DOHH2 (cell line): ENCODE results near the gene NOL4L.

Experiments
- H3F3A ChIP-seq: fragments of 200-600 bp; sonication (generic), shearing (Covaris generic); 2 replicates; pipeline ENCODE4 v1.6.0; 2016; ENCODE audit warnings: antibody characterized with exemption, mild to moderate bottlenecking; ENCODE audit not compliant: control insufficient read depth, insufficient read depth
- H3K27ac ChIP-seq: fragments of 200-600 bp; sonication (generic); 2 replicates; pipeline ENCODE4 v1.5.1; 2014; ENCODE audit warnings: low read depth, mild to moderate bottlenecking, low read length, moderate library complexity
- H3K27me3 ChIP-seq: fragments of 200-600 bp; sonication (generic); 2 replicates; pipeline ENCODE4 v1.6.1; 2014; ENCODE audit warnings: mild to moderate bottlenecking, low read length, mixed read lengths; ENCODE audit not compliant: control insufficient read depth
- H3K36me3 ChIP-seq: fragments of 200-600 bp; sonication (generic); 2 replicates; pipeline ENCODE4 v1.6.1; 2014; ENCODE audit warnings: mild to moderate bottlenecking, low read length, moderate library complexity, mixed read lengths; ENCODE audit not compliant: control insufficient read depth
- H3K4me1 ChIP-seq: fragments of 200-600 bp; sonication (generic); 2 replicates; pipeline ENCODE4 v1.6.1; 2014; ENCODE audit warnings: mild to moderate bottlenecking, low read length, mixed read lengths; ENCODE audit not compliant: control insufficient read depth
- H3K4me2 ChIP-seq: fragments of 200-600 bp; sonication (generic); 2 replicates; pipeline ENCODE4 v1.6.0; 2014; ENCODE audit warnings: mild to moderate bottlenecking, low read length, moderate library complexity
- H3K4me3 ChIP-seq: fragments of 200-600 bp; sonication (generic); 2 replicates; pipeline ENCODE4 v1.5.1; 2014; ENCODE audit warnings: mild to moderate bottlenecking, low read length, mixed read lengths
- H3K79me2 ChIP-seq: fragments of 200-600 bp; sonication (generic); 2 replicates; pipeline ENCODE4 v1.6.1; 2014; ENCODE audit warnings: mild to moderate bottlenecking, low read length, mixed read lengths; ENCODE audit not compliant: control insufficient read depth
- H3K9me2 ChIP-seq: fragments of 200-600 bp; sonication (generic); replicated peaks from 2 replicates; pipeline ENCODE4 v1.6.1; 2014; ENCODE audit warnings: mild to moderate bottlenecking, low read length, mixed read lengths; ENCODE audit not compliant: control insufficient read depth
- H3K9me3 ChIP-seq: fragments of 200-600 bp; sonication (generic); 2 replicates; pipeline ENCODE4 v1.6.1; 2014; ENCODE audit warnings: antibody characterized with exemption, low read length, mixed read lengths; ENCODE audit not compliant: control insufficient read depth, insufficient read depth
- H4K20me1 ChIP-seq: fragments of 200-600 bp; sonication (generic); 2 replicates; pipeline ENCODE4 v1.6.0; 2014; ENCODE audit warnings: low read depth, mild to moderate bottlenecking, antibody characterized with exemption, low read length, moderate library complexity; ENCODE audit not compliant: control insufficient read depth, insufficient read depth
- CTCF ChIP-seq: fragments of 200-600 bp; sonication (generic); IDR thresholded peaks from one replicate; pipeline ENCODE4 v1.5.1; 2014; ENCODE audit warnings: antibody characterized with exemption, mild to moderate bottlenecking, low read depth, low read length; ENCODE audit not compliant: poor library complexity, severe bottlenecking
- EZH2phosphoT487 ChIP-seq: fragments of 200-600 bp; sonication (generic); IDR thresholded peaks from 2 replicates; pipeline ENCODE4 v1.6.1; 2017; ENCODE audit warnings: borderline replicate concordance, mild to moderate bottlenecking, antibody characterized with exemption, low read length, moderate library complexity, mixed read lengths

Gene NOL4L

GRCh38 chr20:32454164-32455145 is 130.7 kb downstream of the NOL4L start:
- Histone ChIP-seq H3K27me3 (no peaks in the 10 kb centered on the region), H3K4me1 (peaks cover 21% of the 10 kb centered on the region), H3F3A (no peaks in the 10 kb centered on the region), H3K36me3 (no peaks in the 10 kb centered on the region), H3K79me2 (no peaks in the 10 kb centered on the region), H3K27ac (no peak overlapping the region), H3K9me3 (no peaks in the 10 kb centered on the region), H3K4me3 (no peak overlapping the region), H3K4me2 (no peak overlapping the region), H4K20me1 (no peaks in the 10 kb centered on the region), H3K9me2 (no peaks in the 10 kb centered on the region)
- TF ChIP-seq CTCF (no peak), EZH2phosphoT487 (no peak)

GRCh38 chr20:32453467-32454163 is 131.5 kb downstream of the NOL4L start:
- TF ChIP-seq CTCF (no peak), EZH2phosphoT487 (no peak)
- no peaks in the 10 kb centered on the region for H4K20me1 ChIP-seq
- H3K27ac ChIP-seq: no peak overlapping the region
- H3K4me2 ChIP-seq: no peak overlapping the region
- no peaks in the 10 kb centered on the region; the same call in 1 of the 2 replicates for H3F3A ChIP-seq
- H3K79me2 ChIP-seq: no peaks in the 10 kb centered on the region
- no peaks in the 10 kb centered on the region for H3K9me2 ChIP-seq
- H3K27me3 ChIP-seq: no peaks in the 10 kb centered on the region
- H3K4me1 ChIP-seq: peaks cover 22% of the 10 kb centered on the region
- H3K36me3 ChIP-seq: no peaks in the 10 kb centered on the region
- H3K4me3 ChIP-seq: no peak overlapping the region
- no peaks in the 10 kb centered on the region for H3K9me3 ChIP-seq

GRCh38 chr20:32452776-32453466 is 132.2 kb downstream of the NOL4L start:
- H3K9me3 ChIP-seq: no peaks in the 10 kb centered on the region
- H3K9me2 ChIP-seq: no peaks in the 10 kb centered on the region
- no peaks in the 10 kb centered on the region for H3K27me3 ChIP-seq
- peaks cover 22% of the 10 kb centered on the region for H3K4me1 ChIP-seq
- H3K36me3 ChIP-seq: no peaks in the 10 kb centered on the region
- no peak overlapping the region for H3K27ac ChIP-seq
- no peaks in the 10 kb centered on the region for H4K20me1 ChIP-seq
- H3F3A ChIP-seq: no peaks in the 10 kb centered on the region; the same call in 1 of the 2 replicates
- H3K79me2 ChIP-seq: no peaks in the 10 kb centered on the region
- H3K4me2 ChIP-seq: no peak overlapping the region
- TF ChIP-seq CTCF (no peak), EZH2phosphoT487 (no peak)
- H3K4me3 ChIP-seq: no peak overlapping the region
